ENCODE results near the gene BHLHE23.
"Not testable (repeated sequence)": the region's sequence is repeated elsewhere in the genome, so short reads cannot be mapped to it uniquely, and the experiment has no call there.

Gene BHLHE23

DNA sequence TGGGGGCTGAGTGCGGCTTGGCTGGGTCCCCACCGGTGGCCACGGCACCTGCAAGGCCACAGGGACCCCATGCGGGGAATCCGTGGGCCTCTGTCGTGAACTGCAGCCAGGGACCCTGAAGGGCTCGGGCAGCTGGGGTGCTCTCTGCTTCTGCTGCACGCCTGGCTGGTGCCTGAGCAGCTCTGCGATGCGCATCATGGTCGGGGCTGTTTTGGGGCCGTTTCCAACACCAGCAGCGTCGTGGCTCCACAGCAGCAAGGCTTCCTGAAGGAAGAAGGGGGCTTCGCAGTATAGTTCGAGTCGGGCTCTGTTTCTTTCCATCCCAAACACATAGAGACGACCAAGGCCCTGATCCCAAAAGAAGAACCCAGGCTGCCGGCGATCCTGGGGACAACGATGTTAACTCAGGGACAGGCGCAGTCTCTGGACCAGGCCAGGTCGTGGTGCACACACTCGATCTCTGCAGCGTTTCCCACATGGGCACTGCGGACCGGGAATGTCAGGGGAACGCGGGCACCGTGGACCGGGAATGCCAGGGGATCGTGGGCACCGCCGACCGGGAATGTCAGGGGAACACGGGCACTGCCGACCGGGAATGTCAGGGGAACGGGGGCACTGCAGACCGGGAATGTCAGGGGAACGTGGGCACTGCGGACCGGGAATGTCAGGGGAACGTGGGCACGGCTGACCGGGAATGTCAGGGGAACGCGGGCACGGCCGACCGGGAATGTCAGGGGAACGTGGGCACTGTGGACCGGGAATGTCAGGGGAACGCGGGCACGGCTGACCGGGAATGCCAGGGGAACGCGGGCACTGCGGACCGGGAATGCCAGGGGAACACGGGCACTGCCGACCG lies 36.8 kb upstream of the BHLHE23 start:
- no peak for DNase-seq (ENCODE audit: low read depth in 2 of 2)

DNA sequence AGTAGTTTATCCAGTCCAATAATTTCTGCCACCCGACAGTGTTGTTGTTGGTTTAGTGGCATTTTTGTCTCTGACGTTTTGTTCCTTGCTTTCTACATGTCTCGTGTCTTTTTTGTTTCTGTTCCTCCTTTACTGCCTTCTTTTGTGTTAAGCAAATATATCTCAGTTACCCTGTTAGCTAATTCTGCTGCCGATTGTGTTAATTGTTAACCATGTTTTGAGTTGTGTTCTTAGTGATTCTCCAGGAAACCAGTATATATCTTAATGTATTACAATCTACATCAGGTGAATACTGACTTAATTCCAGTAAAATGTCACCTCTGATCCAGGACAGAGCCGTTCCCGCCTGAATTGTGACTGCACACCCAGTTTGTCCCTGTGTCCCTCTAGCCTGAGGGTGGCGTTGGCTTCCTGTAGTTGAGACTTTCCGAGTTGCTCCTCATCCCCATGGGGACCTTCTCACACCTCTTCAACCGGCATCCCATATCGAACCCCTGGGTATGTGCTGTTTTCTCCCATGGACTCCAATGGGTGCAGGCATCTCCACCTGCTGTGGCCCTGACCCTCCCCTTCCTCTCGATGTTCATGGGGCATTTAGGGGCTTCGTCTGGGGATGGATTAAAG lies 35.8 kb upstream of the BHLHE23 start:
- no peak for DNase-seq (ENCODE audit: low read depth in 2 of 2)

DNA sequence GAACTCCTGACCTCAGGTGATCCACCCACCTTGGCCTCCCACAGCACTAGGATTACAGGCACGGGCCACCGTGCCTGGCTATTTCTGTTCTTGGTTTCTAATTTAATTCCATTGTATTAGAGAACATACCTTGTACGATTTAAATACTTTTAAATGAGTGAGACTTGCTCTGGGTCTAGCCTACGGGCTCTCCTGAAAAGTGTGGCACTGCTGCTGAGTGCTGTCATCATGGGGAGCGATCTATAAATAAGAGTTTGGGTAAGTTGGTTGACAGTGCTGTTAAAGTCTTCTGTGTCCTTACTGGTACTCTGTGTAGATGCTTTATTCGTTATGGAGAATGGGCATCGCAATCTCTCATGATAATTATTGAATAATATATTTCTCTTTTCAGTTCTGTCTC lies 35.0 kb upstream of the BHLHE23 start:
- no peak for DNase-seq (ENCODE audit: low read depth in 2 of 2)

DNA sequence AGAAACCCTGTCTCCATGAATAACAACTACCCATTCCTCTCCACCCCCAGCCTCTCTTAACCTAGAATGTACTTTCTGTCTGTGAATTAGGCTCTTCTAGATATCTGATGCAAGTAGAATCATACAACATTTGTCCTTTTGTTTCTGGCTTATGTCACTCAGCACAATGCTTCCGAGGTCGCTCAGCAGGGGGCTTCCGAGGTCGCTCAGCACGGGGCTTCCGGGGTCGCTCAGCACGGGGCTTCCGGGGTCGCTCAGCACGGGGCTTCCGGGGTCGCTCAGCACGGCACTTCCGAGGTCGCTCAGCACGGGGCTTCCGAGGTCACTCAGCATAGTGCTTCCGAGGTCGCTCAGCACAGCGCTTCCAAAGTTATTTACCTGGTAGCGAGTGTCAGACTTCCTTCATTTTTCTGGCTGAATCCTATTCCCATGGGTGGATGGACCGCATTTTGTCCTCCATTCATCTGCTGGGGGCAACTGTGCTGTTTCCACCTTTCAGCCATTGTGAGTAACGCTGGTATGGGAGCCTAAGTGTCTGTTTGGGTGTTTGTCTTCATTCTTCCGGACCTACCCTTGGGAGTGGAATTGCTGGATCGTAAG lies 31.0 kb upstream of the BHLHE23 start:
- DNase-seq (ENCODE audit: low read depth in 2 of 2) = no peak

DNA sequence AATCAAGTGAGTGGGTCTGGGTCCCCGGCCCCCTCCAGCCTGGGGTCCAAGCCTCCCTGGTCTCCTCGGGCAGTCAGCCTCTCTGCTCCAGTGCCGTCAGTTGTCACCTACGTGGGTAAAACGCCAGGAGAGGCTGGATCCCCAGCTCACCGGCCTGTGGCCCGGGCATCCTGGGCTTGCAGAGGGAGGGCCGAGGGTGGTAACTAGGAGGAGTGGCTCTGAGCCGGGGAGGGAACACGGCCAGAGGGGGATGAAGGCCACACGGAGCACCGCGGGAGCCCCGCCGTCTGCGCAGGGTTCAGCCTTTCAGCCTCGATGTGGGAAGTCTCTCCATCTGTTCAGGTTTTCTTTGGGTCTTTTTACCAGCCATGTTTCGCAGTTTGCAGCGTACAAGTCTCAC lies 29.5 kb upstream of the BHLHE23 start:
- no peak for DNase-seq (ENCODE audit: low read depth in 2 of 2)

DNA sequence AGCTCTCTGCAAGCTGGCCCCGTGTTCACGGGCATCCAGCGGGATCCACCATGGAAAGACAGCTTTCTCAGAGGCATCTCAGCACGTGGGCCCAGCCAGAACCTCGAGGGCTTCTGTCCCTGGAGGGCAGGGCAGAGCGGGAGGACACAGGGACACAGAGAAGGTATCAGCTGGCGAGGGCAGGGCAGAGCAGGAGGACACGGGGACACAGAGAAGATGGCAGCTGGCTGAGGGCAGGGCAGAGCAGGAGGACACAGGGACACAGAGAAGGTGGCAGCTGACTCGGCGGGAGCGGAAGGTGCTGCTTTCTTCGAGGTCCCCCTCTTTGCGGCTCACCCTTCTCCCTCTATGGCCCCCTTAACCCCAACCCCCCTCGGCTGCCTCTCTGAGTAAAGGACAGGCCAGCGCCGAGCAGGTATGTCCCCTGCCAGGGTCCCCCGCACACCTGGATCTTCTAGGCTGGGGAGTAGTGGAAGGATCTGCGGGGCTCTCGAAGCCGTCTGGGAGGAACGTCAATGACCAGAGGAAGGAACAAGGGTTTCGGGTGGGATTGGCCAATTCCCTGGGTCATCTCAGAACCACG lies 28.9 kb upstream of the BHLHE23 start:
- no peak for DNase-seq (ENCODE audit: low read depth in 2 of 2)

DNA sequence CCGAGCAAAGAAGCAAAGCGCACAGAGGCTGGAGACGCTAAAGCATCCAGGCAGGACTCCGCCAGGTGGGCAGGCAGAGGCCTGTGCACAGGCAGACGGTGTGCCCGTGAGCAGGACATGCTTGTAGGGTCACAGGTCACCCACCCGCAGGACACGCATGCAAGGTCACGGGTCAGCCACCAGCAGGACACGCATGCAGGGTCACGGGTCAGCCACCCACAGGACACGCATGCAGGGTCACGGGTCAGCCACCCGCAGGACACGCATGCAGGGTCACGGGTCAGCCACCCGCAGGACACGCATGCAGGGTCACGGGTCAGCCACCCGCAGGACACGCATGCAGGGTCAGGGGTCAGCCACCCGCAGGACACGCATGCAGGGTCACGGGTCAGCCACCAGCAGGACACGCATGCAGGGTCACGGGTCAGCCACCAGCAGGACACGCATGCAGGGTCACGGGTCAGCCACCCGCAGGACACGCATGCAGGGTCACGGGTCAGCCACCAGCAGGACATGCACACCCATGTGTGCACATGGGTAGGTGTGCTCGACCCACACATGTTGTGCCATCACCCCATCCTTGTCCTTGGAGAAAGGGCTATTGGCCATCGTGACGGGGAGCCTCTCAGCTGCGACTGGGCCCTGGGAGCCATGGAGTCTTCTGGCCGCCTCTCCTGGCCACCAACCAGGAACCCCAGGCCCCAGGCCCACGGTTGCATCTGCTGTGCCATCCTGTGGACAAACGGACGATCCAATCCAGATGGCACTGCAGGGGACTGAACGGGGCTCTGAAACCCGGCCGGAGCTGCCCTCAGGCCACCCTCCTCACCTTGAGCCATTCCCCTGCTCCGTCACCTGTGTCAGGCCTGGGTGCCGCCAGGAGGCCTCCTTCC lies 28.2 kb upstream of the BHLHE23 start:
- DNase-seq (ENCODE audit: low read depth in 2 of 2) = not testable (repeated sequence)

DNA sequence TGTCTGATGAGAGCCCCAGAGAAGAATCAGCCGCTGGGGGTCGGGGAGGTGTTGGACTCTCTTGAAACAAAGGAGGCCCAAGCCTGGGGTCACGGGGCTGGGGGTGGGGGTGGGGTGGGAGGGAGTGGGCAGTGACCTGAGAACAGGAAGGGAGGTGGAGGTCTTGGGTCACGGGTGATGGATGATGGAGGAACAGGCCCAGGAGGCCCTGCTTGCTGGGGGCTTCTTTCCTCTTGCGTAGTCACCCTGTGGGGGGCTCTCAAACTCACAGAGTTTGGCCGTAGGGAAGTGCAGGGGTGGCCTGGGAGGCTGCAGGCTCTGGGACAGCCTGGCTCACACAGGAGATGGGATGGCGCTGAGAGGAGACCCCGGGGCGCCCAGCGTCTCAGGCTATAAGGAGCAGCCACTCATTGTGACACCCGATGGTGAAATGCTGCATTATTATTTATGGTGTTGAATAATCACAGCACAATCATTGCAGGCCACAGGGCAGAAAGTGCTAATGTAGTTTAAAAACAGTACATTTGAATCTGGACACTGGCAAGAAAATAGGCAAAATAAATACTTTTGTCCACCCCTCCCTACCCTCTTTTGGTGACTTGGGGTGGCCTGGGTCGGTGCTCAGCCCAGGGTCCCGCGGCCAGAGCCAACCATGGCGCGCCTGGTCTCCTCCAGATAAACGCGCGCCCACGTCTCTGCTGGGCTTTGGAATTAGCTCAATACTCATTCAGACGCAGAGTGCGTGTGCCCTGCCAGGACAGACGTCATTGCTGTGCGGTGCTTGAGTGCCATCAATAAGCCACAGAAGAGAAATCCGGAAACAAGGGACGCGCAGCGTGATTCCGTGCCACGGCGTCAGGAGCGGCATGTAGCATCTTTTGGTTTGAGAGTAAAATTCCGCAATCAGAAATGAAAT lies 27.3 kb upstream of the BHLHE23 start:
- DNase-seq (ENCODE audit: low read depth in 2 of 2) = no peak

DNA sequence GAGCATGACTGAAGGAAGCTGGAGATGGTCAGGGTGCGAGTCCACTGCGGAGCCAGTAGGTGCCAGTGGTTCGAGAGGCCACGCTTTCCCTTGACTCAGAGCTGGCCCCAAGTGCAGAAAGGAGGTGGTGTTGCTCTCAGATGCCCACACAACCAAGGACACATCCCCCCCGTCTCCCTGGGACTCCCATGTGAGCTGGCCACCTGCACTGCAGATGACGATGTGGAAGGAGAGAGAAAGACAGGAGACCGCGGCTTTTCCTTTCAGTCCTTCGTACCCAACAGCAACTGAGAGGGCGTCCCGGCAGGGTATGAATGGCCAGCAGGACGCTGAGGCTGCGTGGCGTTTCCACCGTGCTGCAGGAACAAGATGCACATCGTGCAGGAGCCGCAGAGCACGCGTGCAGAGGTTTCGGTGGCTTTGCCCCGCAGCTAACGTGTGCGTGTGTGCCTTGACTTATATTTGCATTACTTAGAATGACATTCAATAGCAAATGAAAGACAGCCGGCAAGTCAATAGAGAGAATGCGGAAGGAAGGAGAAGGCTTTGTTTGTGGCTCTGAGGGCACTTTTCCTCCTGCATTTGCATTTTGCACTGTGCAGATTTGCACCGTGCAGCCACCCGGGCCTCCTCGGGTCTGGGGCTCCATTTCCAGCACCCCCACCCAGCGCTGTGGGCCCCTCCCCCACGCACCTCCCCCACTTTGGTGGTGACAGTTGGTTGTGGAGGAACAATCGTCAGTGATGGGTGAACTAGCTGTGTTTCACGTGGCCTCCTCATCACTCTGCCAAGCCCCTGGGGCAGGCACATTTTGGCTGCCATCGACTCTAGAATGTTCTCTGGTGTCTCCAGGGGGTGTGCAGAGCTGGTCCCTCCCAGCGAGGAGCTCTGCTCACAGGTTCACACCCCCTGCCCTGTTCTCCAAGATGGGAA lies 26.4 kb upstream of the BHLHE23 start:
- DNase-seq (ENCODE audit: low read depth in 2 of 2) = no peak

DNA sequence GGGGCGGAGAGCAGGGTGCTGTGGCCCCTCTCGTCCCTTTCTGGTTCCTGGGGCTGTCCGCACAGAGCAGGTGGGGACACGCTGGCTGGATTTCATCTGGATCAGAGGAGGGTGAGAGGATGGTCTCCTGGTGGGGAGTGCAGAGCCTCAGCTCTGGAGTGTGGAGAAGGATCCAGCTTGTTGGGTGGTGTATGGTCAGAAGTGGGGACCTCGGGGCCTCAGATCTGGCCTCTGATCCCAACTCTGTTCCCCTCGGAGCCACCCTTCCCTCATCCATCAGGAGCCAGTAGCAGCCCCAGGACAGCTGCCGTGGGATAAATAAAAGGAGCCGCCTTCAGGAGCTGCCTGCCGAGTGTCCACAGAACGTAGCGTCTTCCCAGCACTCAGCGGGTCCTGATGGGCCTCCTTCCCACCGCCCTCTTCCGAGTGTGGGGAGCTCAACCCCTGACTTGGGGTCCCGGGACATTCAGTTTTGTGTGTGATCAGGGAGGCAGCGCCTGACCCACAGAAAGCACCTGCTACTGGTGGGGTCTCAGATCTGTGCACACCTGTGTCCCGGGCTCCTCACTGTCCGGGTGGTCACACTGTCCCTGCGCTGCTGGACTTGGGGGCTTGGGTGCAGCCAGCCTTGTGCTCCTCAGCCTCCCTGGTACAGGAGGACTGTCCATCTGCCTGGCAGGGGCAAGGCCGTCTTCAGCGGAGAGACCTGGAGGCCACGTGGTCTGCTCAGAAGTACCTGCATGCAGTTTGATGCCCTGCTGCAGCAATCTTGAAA lies 25.4 kb upstream of the BHLHE23 start:
- no peak for DNase-seq (ENCODE audit: low read depth in 2 of 2)

DNA sequence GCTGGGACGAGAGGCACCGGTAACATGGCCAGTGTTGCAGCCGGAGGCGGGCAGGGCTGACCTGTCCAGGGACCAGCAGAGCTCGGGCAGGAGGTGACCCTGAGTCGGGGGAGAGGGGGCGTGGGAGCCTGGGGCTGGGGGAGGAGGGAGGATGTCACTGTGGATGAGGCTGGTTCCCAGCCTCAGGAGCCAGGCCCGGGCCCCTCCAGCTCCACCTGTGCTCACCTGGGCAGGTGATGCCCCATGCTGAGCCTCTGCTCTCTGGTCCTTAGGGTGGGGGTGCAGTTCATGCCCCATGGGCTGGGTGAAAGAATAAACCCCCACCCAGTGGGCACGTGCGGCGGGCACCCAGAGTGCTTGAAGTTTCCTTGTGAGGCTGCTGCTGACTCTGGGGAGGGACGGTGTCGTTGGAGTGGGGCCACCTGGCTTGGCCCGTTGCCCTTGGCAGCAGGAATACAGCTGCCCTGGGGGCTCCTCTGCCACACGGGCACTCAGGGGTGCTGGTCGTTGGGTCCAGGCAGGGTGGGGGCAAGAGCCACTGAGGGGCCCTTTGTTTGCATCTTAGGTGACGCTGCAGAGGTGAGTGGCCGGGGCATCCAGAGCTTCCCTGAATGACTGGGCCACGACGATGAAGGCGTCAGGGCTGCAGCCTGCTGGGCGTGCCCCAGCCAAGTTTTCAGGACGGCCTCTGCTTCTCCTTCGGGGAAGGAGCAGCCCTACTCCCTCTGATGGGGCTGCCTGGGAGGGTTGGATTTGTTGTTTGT lies 24.7 kb upstream of the BHLHE23 start:
- DNase-seq (ENCODE audit: low read depth in 2 of 2) = no peak

DNA sequence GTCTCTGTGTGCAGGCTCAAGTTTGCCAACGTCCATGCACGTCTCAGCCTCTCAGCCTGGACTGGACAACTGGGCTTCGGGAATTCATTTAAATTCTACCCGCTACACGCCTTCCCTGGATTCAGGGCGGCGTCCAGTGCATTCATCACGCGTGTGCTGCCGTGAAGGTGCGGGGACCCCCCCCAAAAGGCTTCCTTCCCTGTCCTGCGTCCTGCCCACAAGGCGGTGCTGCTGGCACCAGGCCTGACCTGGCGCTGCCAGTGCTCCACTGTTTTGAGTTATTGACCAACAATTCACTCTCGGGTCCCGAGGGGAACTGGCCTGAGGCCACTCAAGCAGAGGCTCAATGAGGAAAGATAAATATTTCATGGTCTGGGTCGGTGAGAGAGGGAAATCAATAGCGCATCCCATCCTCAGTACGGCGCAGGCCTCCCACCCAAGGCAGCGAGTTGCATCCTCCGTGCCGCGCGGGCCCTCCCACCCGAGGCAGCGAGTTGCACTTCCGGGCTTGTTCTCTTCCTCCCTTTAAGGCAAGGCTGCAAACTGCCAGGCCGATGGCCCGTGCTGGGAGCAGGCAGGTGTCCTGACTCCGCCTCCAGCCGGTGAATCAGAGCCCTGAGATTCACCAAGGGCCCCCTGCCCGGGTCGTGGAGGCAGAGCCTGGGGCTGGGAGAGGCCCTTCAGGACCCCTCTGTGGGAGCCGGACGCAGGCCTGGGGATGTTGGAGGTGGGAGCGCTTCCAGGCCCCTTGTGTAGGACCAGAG lies 22.8 kb upstream of the BHLHE23 start:
- DNase-seq (ENCODE audit: low read depth in 2 of 2) = no peak

DNA sequence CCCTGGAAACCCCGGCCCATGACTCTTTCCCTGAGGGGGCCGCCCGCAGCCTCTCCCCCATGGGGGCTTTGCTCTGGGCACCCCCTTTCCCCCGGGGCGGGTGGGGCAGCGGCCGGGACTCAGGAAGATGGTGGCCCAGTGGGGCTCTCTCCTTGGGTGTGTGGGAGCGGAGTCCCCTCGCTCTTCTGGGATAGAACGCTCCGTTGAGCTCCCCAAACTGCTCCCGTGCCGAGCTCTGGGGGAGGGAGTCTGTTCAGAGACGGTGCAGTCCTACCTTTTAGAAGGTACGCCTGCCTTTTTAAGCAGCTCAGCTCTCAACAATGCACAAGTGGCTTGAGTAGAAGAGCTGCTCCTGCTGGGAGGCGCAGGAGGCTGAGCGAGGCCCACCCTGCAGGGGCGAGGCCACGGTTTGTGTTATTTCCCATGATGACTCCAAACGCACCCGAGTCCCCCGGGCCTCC lies 21.7 kb upstream of the BHLHE23 start:
- DNase-seq (ENCODE audit: low read depth in 2 of 2) = no peak

DNA sequence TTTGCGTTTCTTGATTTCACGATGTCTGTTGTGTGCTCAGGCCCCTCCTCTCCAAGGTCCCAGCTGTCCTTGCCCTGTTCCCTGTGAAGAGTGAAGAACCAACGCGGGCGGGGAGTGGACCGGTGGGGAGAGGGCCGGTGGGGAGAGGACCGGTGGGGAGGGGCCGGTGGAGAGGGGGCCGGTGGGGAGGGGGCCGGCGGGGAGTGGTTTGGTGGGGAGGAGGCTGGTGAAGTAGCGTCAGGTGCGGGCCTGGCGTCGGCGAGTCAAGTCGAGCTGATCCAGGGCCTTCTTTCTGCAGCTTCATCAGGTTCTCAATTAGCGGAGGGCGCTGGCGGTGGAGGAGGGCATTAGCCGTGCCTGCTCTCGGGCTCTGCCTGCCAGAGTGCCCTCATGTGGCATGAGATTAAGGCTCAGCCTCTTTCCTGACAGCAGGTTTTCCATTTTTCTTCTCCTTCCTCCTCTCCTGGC lies 21.2 kb upstream of the BHLHE23 start:
- DNase-seq (ENCODE audit: low read depth in 2 of 2) = no peak

DNA sequence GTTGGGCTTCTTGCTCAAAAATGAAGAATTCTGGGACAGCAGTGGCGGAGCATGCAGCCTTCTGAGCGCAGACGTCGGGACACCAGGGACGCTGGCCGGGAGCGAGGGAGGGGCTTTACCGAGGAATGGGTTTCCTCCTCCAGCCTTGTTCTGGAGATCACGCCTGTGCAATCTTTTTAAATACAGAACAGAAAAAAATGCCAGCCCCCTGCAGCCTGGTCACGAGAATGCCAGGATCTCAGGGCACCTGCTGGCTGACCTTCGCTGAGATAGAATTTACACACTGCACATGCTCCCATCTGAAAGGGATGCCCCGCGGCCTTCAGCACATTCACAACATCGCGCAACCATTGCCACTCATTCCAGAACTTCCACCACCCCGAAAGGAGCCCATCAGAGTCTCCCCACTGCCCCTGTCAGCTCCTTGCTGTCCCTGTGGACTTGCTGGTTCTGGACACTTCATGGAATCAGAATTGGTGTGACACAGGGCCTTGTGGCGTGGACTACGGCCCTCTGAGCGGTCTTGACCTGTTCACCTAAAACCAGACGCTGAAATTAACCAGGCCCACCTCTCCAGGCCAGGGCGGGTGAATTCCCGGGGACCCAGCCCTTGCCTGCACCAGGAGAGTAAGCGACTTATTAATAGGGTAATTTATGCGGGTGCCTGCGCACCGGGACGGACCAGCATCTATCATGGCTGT lies 20.6 kb upstream of the BHLHE23 start:
- no peak for DNase-seq (ENCODE audit: low read depth in 2 of 2)

DNA sequence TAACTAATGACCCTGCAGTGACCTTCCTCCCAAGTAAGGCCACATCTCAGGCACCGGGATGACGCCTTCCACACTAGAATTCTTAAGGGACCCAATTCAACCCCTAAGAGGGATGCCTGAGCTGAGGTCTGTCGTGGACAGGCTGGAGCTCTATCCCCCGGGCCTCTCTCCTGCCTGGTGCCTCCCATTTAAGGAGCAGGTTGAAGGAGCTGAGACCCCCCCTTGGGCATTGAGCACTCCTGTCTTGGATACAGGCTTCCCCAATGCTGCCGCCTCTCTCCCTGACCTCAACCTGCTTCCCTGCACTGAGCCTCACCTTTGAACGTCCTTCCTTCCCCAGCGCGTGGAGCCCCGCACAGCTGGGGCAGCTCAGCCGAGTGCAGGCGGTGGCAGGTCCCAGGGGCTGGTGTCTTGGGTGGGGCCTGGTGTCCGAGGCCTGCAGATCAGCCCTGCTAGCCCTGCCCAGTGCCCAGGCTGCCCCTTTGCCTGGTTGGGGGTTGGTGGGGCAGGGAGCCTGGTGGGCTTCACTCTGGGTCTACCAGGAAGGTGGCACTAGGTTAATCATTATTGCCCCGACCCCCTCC lies 19.9 kb upstream of the BHLHE23 start:
- no peak for DNase-seq (ENCODE audit: low read depth in 2 of 2)
